ENCODE results near the gene HERC2. TPM values are rescaled to one million over a fixed set of nuclear protein-coding genes. Genes with fewer than 3 reads are reported as not detected.

The HERC2 gene
- polyA plus RNA-seq, 1 of the 3 experiments (the other 2 are of a cell fraction) = 22.3 TPM

DNA sequence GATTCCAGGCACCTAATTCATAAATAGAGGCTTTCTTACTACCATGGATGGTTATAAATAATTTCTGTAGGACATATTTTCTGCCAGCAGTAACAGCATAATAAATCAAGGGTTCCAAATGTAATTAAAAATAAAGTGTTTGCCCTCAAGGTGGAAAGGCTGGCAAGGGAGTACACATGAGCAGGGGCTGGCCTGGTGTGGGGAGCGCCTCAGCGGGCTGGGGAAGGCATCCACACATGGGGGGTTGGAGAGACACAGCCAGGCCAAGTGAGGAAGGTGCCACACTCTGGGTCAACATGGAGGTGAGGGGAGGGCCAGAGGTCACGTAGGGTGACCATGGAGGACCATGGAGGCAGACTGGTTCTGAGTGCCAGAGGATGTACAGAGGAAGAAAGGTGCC lies 157.1 kb downstream of the HERC2 start:
- H3K4me3 ChIP-seq (ENCODE audit: low read depth in 2 of 2, low read length in 1 of 2) = no peak overlapping the region
- H3K4me2 ChIP-seq = no peak overlapping the region
- H3K79me2 ChIP-seq (ENCODE audit: insufficient read depth) = no peaks in the 10 kb centered on the region
- H4K20me1 ChIP-seq (ENCODE audit: insufficient read depth) = no peaks in the 10 kb centered on the region
- no peaks in the 10 kb centered on the region for H3F3A ChIP-seq (replicated peaks; ENCODE audit: insufficient read depth)
- ChIA-PET CTCF (no interaction called here), POLR2A (no interaction called here)
- 98% methylated on average over 3 of the region's 3 CpGs for WGBS (ENCODE audit: low lambda C conversion rate)
- H3K27me3 ChIP-seq (ENCODE audit: insufficient read depth) = no peaks in the 10 kb centered on the region
- peaks cover 54 to 70% of the 10 kb centered on the region in 2 experiments for H3K36me3 ChIP-seq (replicated peaks in 1 of 2; ENCODE audit: control insufficient read depth in 1 of 2, insufficient read depth in 2 of 2, low read length in 1 of 2)
- H3K9me3 ChIP-seq = no peaks in the 10 kb centered on the region
- H3K9ac ChIP-seq = no peak overlapping the region
- no peak overlapping the region for H2AFZ ChIP-seq (ENCODE audit: low read depth)
- H3K9me2 ChIP-seq = no peaks in the 10 kb centered on the region
- no peak overlapping the region; a peak in 1 of 4 replicates for H3K27ac ChIP-seq (ENCODE audit: low read depth in 2 of 2, low read length in 1 of 2)
- DNase-seq = peak; percentile 64
- peaks cover 0 to 7% of the 10 kb centered on the region in 2 experiments; a peak in 1 of 4 replicates for H3K4me1 ChIP-seq (ENCODE audit: control insufficient read depth in 1 of 2, insufficient read depth in 2 of 2, low read depth in 1 of 2, low read length in 1 of 2)
- TF ChIP-seq EP300 (IDR thresholded peaks at IDR 0.05; ENCODE audit: borderline replicate concordance in 1 of 2, low read depth in 1 of 2, low read length in 1 of 2) (peak in 1 of 2 experiments; percentile 38; a peak in 1 of 4 replicates), EZH2phosphoT487 (IDR thresholded peaks at IDR 0.05; ENCODE audit: borderline replicate concordance, low read depth) (no peak)

DNA sequence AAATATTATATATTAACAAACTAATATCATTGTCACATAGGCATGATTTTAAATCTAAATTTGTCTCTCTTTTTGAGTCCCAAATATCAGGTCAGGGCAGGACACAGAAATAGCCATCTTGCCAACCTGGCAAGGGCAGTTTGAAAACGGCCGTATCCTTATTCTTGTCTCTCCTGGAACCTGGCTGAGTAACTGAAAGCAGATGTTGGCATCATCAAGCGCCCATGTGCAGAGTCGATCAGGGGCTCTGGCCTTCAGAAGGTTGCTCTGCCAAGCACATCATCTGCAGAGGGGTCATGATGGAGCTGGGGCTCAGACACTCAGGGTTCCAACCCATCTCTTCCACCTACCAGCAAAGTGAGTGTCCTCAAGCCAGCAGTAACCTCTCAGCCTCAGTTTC lies 167.7 kb downstream of the HERC2 start:
- no peaks in the 10 kb centered on the region for H3K27me3 ChIP-seq (ENCODE audit: insufficient read depth)
- no peak overlapping the region for H3K4me3 ChIP-seq (ENCODE audit: low read depth in 2 of 2, low read length in 1 of 2)
- POLR2A ChIA-PET = no interaction called here
- no peaks in the 10 kb centered on the region for H3K9me3 ChIP-seq
- no peak for DNase-seq
- H3K4me2 ChIP-seq = no peak overlapping the region
- H3K9ac ChIP-seq = no peak overlapping the region
- peaks cover 0 to 3% of the 10 kb centered on the region in 2 experiments; a peak in 1 of 4 replicates for H3K4me1 ChIP-seq (ENCODE audit: control insufficient read depth in 1 of 2, insufficient read depth in 2 of 2, low read depth in 1 of 2, low read length in 1 of 2)
- H3K9me2 ChIP-seq = no peaks in the 10 kb centered on the region
- no peak overlapping the region for H2AFZ ChIP-seq (ENCODE audit: low read depth)
- no peak overlapping the region; a peak in 1 of 4 replicates for H3K27ac ChIP-seq (ENCODE audit: low read depth in 2 of 2, low read length in 1 of 2)
- H3K79me2 ChIP-seq (ENCODE audit: insufficient read depth) = peaks cover 19% of the 10 kb centered on the region
- CTCF ChIA-PET = interaction anchor here (0.9 kb wide), 1 partner anchor 28 kb away, joined by 3 read pairs; no protein-coding TSS in a partner anchor
- H4K20me1 ChIP-seq (ENCODE audit: insufficient read depth) = no peaks in the 10 kb centered on the region
- WGBS (ENCODE audit: low lambda C conversion rate) = 88% methylated on average over 3 of the region's 4 CpGs
- H3F3A ChIP-seq (replicated peaks; ENCODE audit: insufficient read depth) = peaks cover 4% of the 10 kb centered on the region
- TF ChIP-seq FOSL2 (IDR thresholded peaks at IDR 0.05; ENCODE audit: borderline replicate concordance, low read depth) (no peak), YY1 (IDR thresholded peaks at IDR 0.05; ENCODE audit: low read depth) (no peak), NFIC (IDR thresholded peaks at IDR 0.05; ENCODE audit: borderline replicate concordance) (no peak), RXRA (IDR thresholded peaks at IDR 0.05; ENCODE audit: borderline replicate concordance, low read depth) (no peak), MEF2A (IDR thresholded peaks at IDR 0.05; ENCODE audit: borderline replicate concordance, low read depth) (no peak), SMC3 (IDR thresholded peaks at IDR 0.05; ENCODE audit: low read depth, low read length) (no peak), FOXM1 (IDR thresholded peaks at IDR 0.05; ENCODE audit: low read depth) (no peak), RFX5 (IDR thresholded peaks at IDR 0.05; ENCODE audit: low read length) (no peak), SIN3A (IDR thresholded peaks at IDR 0.05; ENCODE audit: borderline replicate concordance, low read depth, low read length) (no peak), ELF1 (IDR thresholded peaks at IDR 0.05) (no peak), CTCF (IDR thresholded peaks at IDR 0.05) (no peak), NRF1 (IDR thresholded peaks at IDR 0.05; ENCODE audit: low read depth, low read length) (no peak), RCOR1 (IDR thresholded peaks at IDR 0.05; ENCODE audit: low read length) (no peak), EP300 (IDR thresholded peaks at IDR 0.05; ENCODE audit: borderline replicate concordance in 1 of 2, low read depth in 1 of 2, low read length in 1 of 2) (no peak)
- TF ChIP-seq, protein P1, sequence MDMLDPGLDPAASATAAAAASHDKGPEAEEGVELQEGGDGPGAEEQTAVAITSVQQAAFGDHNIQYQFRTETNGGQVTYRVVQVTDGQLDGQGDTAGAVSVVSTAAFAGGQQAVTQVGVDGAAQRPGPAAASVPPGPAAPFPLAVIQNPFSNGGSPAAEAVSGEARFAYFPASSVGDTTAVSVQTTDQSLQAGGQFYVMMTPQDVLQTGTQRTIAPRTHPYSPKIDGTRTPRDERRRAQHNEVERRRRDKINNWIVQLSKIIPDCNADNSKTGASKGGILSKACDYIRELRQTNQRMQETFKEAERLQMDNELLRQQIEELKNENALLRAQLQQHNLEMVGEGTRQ (IDR thresholded peaks at IDR 0.05; ENCODE audit: borderline replicate concordance, low read depth, low read length) = no peak
- H3K36me3 ChIP-seq (replicated peaks in 1 of 2; ENCODE audit: control insufficient read depth in 1 of 2, insufficient read depth in 2 of 2, low read length in 1 of 2) = peaks cover 5 to 14% of the 10 kb centered on the region in 2 experiments

All from SK-N-SH (cell line).